Fibroblast of lung (primary cell): Measurements from ENCODE around the gene SNN. TPM values are rescaled to one million over a fixed set of nuclear protein-coding genes. Genes with fewer than 3 reads are reported as not detected.

Experiments
- DNase-seq, 2 donors: peaks; one replicate each; pipeline versions ENCODE4 v3.0.0 to v3.0.0-alpha.2; 2010; ENCODE audit warnings: low read depth in 2 of 2
- H2AFZ ChIP-seq: 2 replicates; pipeline ENCODE4 v1.5.1; 2012; ENCODE audit warnings: low read length, control low read depth, inconsistent platforms
- H3K27ac ChIP-seq: 2 replicates; pipeline ENCODE4 v1.5.1; 2011; ENCODE audit warnings: low read length, control low read depth; ENCODE audit not compliant: insufficient read depth
- H3K27me3 ChIP-seq: 2 replicates; pipeline ENCODE4 v1.5.1; 2011; ENCODE audit warnings: mild to moderate bottlenecking, low read length; ENCODE audit not compliant: control insufficient read depth, insufficient read depth
- H3K36me3 ChIP-seq: 2 replicates; pipeline ENCODE4 v1.5.1; 2011; ENCODE audit warnings: low read length; ENCODE audit not compliant: control insufficient read depth, insufficient read depth
- H3K4me1 ChIP-seq: 2 replicates; pipeline ENCODE4 v1.5.1; 2011; ENCODE audit warnings: low read length; ENCODE audit not compliant: control insufficient read depth, insufficient read depth; ENCODE audit errors: extremely low read depth
- H3K4me2 ChIP-seq: 2 replicates; pipeline ENCODE4 v1.5.1; 2011; ENCODE audit warnings: low read length, control low read depth; ENCODE audit not compliant: insufficient read depth; ENCODE audit errors: extremely low read depth
- H3K4me3 ChIP-seq, 4 experiments: fragments of 200-600 bp in 1 of 4; sonication (generic) in 1 of 4; replicated peaks in 1 of 4; 2 replicates each; pipeline ENCODE4 v1.5.1; 2011 to 2016; ENCODE audit warnings: low read length in 4 of 4, low read depth in 3 of 4, mild to moderate bottlenecking in 3 of 4, control low read depth in 2 of 4, inconsistent platforms in 1 of 4, mixed read lengths in 1 of 4; ENCODE audit not compliant: insufficient read depth in 1 of 4; ENCODE audit errors: control extremely low read depth in 1 of 4
- H3K79me2 ChIP-seq: 2 replicates; pipeline ENCODE4 v1.5.1; 2012; ENCODE audit warnings: mild to moderate bottlenecking, low read length, inconsistent platforms; ENCODE audit not compliant: control insufficient read depth, insufficient read depth
- H3K9ac ChIP-seq: 2 replicates; pipeline ENCODE4 v1.5.1; 2011; ENCODE audit warnings: mild to moderate bottlenecking, low read length, control low read depth; ENCODE audit not compliant: insufficient read depth
- H3K9me3 ChIP-seq: 2 replicates; pipeline ENCODE4 v1.5.1; 2012; ENCODE audit warnings: low read depth, low read length; ENCODE audit not compliant: control insufficient read depth, insufficient read depth
- H4K20me1 ChIP-seq: 2 replicates; pipeline ENCODE4 v1.5.1; 2011; ENCODE audit warnings: low read length; ENCODE audit not compliant: control insufficient read depth, insufficient read depth; ENCODE audit errors: extremely low read depth
- EZH2 ChIP-seq: IDR thresholded peaks from 2 replicates; pipeline ENCODE4 v1.5.1; 2012; ENCODE audit warnings: low read length, control low read depth, mild to moderate bottlenecking; ENCODE audit errors: missing control alignments
- polyA plus RNA-seq, 2 donors: library from polyadenylated mRNA; depleted of rRNA in 1 of 2; stranded (reverse) in 1 of 2; unstranded in 1 of 2; fragments of >200 nt; gene quantifications; 2 replicates each; pipeline ENCODE4 v1.2.1, GENCODE V29; 2011 to 2012; ENCODE audit warnings: missing spikeins in 1 of 2
- total RNA-seq: library from RNA; depleted of rRNA; stranded (reverse); fragments of >200 nt; gene quantifications from 2 replicates; pipeline ENCODE4 v1.2.1, GENCODE V29; 2014
- TF ChIP-seq, protein P1 (sequence below), 2 donors: IDR thresholded peaks in 1 of 2; conservative IDR thresholded peaks in 1 of 2; 1 replicate in 1 of 2; 2 replicates in 1 of 2; pipeline ENCODE4 v1.5.1; 2011 to 2012; ENCODE audit warnings: low read length in 2 of 2, control low read depth in 1 of 2, inconsistent platforms in 1 of 2, low read depth in 1 of 2, mild to moderate bottlenecking in 1 of 2

The SNN gene
- total and polyA plus RNA-seq, 2 donors (not counting 1 experiment from before 2014, with no cell fraction given) = 17.5 to 24.9 TPM

DNA sequence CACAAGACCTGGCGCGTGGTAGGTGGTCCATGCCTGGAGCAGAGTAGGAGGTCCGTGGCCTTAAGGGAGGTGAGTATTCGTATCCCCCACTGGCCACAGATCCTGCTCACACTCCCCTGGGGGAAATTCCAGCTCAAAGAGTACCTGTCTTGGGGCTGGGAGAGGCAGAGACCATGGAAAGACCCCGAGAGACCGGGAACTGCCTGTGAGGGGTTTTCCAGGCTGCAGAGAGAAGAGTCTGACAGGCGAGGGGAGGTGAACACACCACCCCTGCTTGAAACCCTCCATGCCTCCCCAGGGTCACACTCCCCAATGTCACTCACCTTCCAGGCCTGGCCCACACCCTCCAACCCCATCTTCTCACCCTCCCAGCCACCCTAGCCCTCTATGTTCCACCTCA lies 12.6 kb upstream of the SNN start:
- no peaks in the 10 kb centered on the region for H4K20me1 ChIP-seq
- TF ChIP-seq, protein P1, sequence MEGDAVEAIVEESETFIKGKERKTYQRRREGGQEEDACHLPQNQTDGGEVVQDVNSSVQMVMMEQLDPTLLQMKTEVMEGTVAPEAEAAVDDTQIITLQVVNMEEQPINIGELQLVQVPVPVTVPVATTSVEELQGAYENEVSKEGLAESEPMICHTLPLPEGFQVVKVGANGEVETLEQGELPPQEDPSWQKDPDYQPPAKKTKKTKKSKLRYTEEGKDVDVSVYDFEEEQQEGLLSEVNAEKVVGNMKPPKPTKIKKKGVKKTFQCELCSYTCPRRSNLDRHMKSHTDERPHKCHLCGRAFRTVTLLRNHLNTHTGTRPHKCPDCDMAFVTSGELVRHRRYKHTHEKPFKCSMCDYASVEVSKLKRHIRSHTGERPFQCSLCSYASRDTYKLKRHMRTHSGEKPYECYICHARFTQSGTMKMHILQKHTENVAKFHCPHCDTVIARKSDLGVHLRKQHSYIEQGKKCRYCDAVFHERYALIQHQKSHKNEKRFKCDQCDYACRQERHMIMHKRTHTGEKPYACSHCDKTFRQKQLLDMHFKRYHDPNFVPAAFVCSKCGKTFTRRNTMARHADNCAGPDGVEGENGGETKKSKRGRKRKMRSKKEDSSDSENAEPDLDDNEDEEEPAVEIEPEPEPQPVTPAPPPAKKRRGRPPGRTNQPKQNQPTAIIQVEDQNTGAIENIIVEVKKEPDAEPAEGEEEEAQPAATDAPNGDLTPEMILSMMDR (conservative IDR thresholded peaks at IDR 0.05 in 1 of 2, IDR thresholded peaks at IDR 0.05 in 1 of 2; ENCODE audit: low read depth in 1 of 2, low read length in 2 of 2) = no peak
- no peak for TF ChIP-seq EZH2
- no peak overlapping the region for H3K4me3 ChIP-seq
- no peak overlapping the region for H3K9ac ChIP-seq
- H3K4me1 ChIP-seq = no peaks in the 10 kb centered on the region
- H3K79me2 ChIP-seq = no peaks in the 10 kb centered on the region
- no peaks in the 10 kb centered on the region for H3K27me3 ChIP-seq
- no peak overlapping the region for H3K27ac ChIP-seq
- no peak for DNase-seq
- H2AFZ ChIP-seq = no peak overlapping the region
- H3K9me3 ChIP-seq = no peaks in the 10 kb centered on the region
- H3K36me3 ChIP-seq = no peaks in the 10 kb centered on the region
- H3K4me2 ChIP-seq = no peak overlapping the region

DNA sequence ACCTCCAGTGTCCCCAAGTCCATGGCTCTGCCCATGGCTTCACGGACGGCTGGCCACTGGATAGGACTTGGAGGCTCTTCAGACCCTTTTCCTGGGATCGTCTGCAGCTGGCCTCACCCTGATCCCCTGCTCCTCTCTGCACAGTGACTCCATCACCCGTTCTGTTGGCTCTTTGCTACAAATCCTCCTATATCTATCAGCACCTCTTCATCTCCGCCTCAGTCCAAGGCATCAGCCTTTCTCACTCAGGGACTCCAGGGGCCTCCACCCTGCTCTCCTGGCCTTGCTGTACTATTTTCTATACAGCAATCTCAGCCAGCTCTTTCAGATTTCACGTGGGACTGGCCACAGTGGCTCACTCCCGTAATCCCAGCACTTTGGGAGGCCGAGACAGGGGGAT lies 10.7 kb upstream of the SNN start:
- no peak overlapping the region for H3K27ac ChIP-seq
- no peak for DNase-seq
- TF ChIP-seq, protein P1 (conservative IDR thresholded peaks at IDR 0.05 in 1 of 2, IDR thresholded peaks at IDR 0.05 in 1 of 2; ENCODE audit: low read depth in 1 of 2, low read length in 2 of 2) = no peak
- no peak for TF ChIP-seq EZH2
- H3K9ac ChIP-seq = no peak overlapping the region
- H3K9me3 ChIP-seq = no peaks in the 10 kb centered on the region
- no peaks in the 10 kb centered on the region for H3K36me3 ChIP-seq
- no peak overlapping the region for H2AFZ ChIP-seq
- no peak overlapping the region for H3K4me3 ChIP-seq
- no peaks in the 10 kb centered on the region for H3K79me2 ChIP-seq
- H4K20me1 ChIP-seq = no peaks in the 10 kb centered on the region
- no peak overlapping the region for H3K4me2 ChIP-seq
- no peaks in the 10 kb centered on the region for H3K4me1 ChIP-seq
- H3K27me3 ChIP-seq = no peaks in the 10 kb centered on the region

DNA sequence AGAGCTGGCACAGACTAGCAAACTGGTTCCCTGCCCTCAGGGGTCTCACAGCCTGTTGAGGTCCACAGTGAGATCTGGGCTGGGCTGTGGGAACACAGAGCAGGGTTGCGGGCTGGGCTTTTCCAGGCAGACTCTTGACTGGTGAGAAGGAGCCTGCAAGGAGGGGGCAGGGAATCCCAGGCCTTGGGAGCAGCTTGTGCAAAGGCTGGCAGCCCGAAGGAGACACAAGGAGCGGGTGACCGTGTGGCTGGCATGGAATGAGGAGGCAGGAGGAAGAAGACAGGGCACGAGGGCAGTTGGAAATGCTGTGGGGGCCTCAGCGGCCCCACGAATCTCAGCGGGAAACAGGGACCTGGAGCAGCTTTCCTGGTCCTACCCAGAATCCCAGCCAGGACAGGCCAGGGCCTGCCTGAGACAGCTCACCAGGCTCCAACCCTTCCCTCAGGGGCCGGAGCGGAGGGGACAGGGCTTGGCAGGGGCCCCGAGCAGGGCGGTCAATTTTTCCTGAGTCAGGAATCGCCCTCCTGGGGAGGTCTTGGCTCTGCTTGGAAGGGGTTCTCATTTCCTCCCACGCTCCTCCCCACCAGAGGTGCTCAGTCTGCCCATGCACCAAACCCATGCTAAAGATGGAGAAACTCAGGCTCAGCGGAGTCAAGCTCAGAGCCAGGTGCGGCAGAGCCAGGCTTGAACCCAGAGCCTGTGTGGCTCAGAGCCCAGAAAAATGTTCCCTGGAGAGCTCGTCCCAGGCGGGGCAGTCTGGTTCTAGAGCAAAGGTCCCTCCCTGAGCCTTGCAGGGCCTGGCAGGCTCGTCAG lies 9.2 kb upstream of the SNN start:
- H3K9me3 ChIP-seq = no peaks in the 10 kb centered on the region

More for the DNA sequence above, 9.2 kb upstream of the SNN start:
- H3K36me3 ChIP-seq = no peaks in the 10 kb centered on the region
- H3K27me3 ChIP-seq = no peaks in the 10 kb centered on the region
- no peaks in the 10 kb centered on the region for H3K4me1 ChIP-seq
- peak; percentile 30 to 48 for DNase-seq
- no peak overlapping the region for H3K4me2 ChIP-seq
- no peaks in the 10 kb centered on the region for H4K20me1 ChIP-seq
- H3K9ac ChIP-seq = no peak overlapping the region
- no peak overlapping the region for H3K4me3 ChIP-seq
- no peak overlapping the region for H2AFZ ChIP-seq
- TF ChIP-seq, protein P1 (conservative IDR thresholded peaks at IDR 0.05 in 1 of 2, IDR thresholded peaks at IDR 0.05 in 1 of 2; ENCODE audit: low read depth in 1 of 2, low read length in 2 of 2) = no peak
- TF ChIP-seq EZH2 = no peak
- no peak overlapping the region for H3K27ac ChIP-seq
- no peaks in the 10 kb centered on the region for H3K79me2 ChIP-seq
